Neural progenitor cell (in vitro differentiated cells): ENCODE data around the gene EVI5L. TPM values are rescaled to one million over a fixed set of nuclear protein-coding genes. Genes with fewer than 3 reads are reported as not detected.
A peak's percentile ranks its signal among the peaks of the same experiment; 100 is the strongest.

Source experiments
- DNase-seq: peaks from one replicate; pipeline ENCODE4 v3.0.0-alpha.2; 2016; ENCODE audit warnings: low spot score
- H2AFZ ChIP-seq: fragments of 200-600 bp; sonication (generic); replicated peaks from 2 replicates; pipeline ENCODE4 v1.6.1; 2016; ENCODE audit warnings: antibody characterized with exemption
- H3F3A ChIP-seq: fragments of 200-600 bp; sonication (generic); 2 replicates; pipeline ENCODE4 v1.6.1; 2016; ENCODE audit warnings: antibody characterized with exemption, low read depth
- H3K27ac ChIP-seq: fragments of 200-600 bp; sonication (generic); 2 replicates; pipeline ENCODE4 v1.5.1; 2016; ENCODE audit warnings: mild to moderate bottlenecking
- H3K27me3 ChIP-seq: fragments of 200-600 bp; sonication (generic); 2 replicates; pipeline ENCODE4 v1.6.1; 2016; ENCODE audit warnings: mild to moderate bottlenecking, moderate library complexity
- H3K36me3 ChIP-seq: fragments of 200-600 bp; sonication (generic); 2 replicates; pipeline ENCODE4 v1.5.1; 2016
- H3K4me1 ChIP-seq: fragments of 200-600 bp; sonication (generic); 2 replicates; pipeline ENCODE4 v1.6.1; 2016; ENCODE audit warnings: mixed run types
- H3K4me2 ChIP-seq: fragments of 200-600 bp; sonication (generic); 2 replicates; pipeline ENCODE4 v1.6.1; 2016
- H3K4me3 ChIP-seq: fragments of 200-600 bp; sonication (generic); 2 replicates; pipeline ENCODE4 v1.5.1; 2016
- H3K79me2 ChIP-seq: fragments of 200-600 bp; sonication (generic); 2 replicates; pipeline ENCODE4 v1.6.1; 2016; ENCODE audit warnings: low read depth
- H3K9ac ChIP-seq: fragments of 200-600 bp; sonication (generic); 2 replicates; pipeline ENCODE4 v1.6.1; 2016
- H3K9me3 ChIP-seq: fragments of 200-600 bp; sonication (generic); 2 replicates; pipeline ENCODE4 v1.5.1; 2016; ENCODE audit warnings: low read depth
- H4K20me1 ChIP-seq: fragments of 200-600 bp; sonication (generic); 2 replicates; pipeline ENCODE4 v1.6.1; 2016; ENCODE audit warnings: low read depth
- H3K27ac Mint-ChIP-seq: 3 replicates; pipeline ENCODE4 v1.8.0; 2021; ENCODE audit warnings: mixed read lengths
- H3K27me3 Mint-ChIP-seq: 2 replicates; pipeline ENCODE4 v1.8.0; 2022; ENCODE audit warnings: low read depth, mild to moderate bottlenecking, inconsistent platforms, moderate library complexity, mixed read lengths; ENCODE audit not compliant: insufficient read depth
- H3K36me3 Mint-ChIP-seq: 3 replicates; pipeline ENCODE4 v1.8.0; 2021; ENCODE audit warnings: mixed read lengths
- H3K4me1 Mint-ChIP-seq: 3 replicates; pipeline ENCODE4 v1.8.0; 2021; ENCODE audit warnings: mixed read lengths
- H3K4me3 Mint-ChIP-seq: 3 replicates; pipeline ENCODE4 v1.8.0; 2021; ENCODE audit warnings: mild to moderate bottlenecking, moderate library complexity, mixed read lengths
- H3K9me3 Mint-ChIP-seq: 3 replicates; pipeline ENCODE4 v1.8.0; 2020; ENCODE audit warnings: mixed read lengths
- EZH2 ChIP-seq: fragments of 200-600 bp; sonication (generic); IDR thresholded peaks from 2 replicates; pipeline ENCODE4 v1.6.1; 2017; ENCODE audit warnings: antibody characterized with exemption, mild to moderate bottlenecking, moderate library complexity
- EZH2phosphoT487 ChIP-seq: fragments of 200-600 bp; sonication (generic); IDR thresholded peaks from 2 replicates; pipeline ENCODE4 v1.6.1; 2017; ENCODE audit warnings: antibody characterized with exemption
- total RNA-seq: library from RNA; depleted of rRNA; stranded (reverse); fragments of >200 nt; gene quantifications from 2 replicates; pipeline ENCODE4 v1.2.3, GENCODE V29; 2015; ENCODE audit warnings: low replicate concordance
- TF ChIP-seq, protein P1 (sequence below): fragments of 200-600 bp; sonication (generic); IDR thresholded peaks from 2 replicates; pipeline ENCODE4 v1.5.1; 2017; ENCODE audit warnings: antibody characterized with exemption, mild to moderate bottlenecking

Gene EVI5L
- total RNA-seq, 1 donor from 2014 or later = 4.1 TPM

DNA sequence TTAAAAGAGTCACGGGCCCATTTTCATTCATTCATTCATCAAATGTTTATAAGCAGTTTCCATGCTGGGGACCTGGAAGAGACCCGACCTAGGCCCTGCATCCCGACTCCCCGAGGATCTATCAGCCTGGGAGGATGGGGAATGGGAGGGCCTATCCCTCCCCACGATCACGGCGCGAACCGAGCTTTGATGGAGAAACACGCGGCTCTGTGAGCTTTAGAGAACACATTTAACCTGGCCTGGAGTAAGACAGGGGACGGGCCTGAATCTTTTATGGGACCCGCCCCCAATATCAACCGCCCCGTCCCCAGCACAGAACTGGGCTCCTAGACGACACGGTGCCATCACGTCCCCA lies 875 bp upstream of the EVI5L start:
- no peak overlapping the region for H3K9ac ChIP-seq
- H3K36me3 Mint-ChIP-seq = no peaks in the 10 kb centered on the region
- no peaks in the 10 kb centered on the region for H3K9me3 ChIP-seq
- H3K27me3 ChIP-seq = peaks cover 38% of the 10 kb centered on the region
- H3K27ac ChIP-seq = no peak overlapping the region
- no peak for DNase-seq
- peak overlapping the region; percentile 43 for H3K4me3 ChIP-seq
- no peaks in the 10 kb centered on the region for H3F3A ChIP-seq
- peak overlapping the region; percentile 71 for H3K4me2 ChIP-seq
- peaks cover 12% of the 10 kb centered on the region for H3K27me3 Mint-ChIP-seq
- no peaks in the 10 kb centered on the region for H3K9me3 Mint-ChIP-seq
- H4K20me1 ChIP-seq = peaks cover 5% of the 10 kb centered on the region
- no peak overlapping the region for H3K27ac Mint-ChIP-seq
- H3K4me3 Mint-ChIP-seq = peak overlapping the region; percentile 87
- peaks cover 18% of the 10 kb centered on the region for H3K4me1 Mint-ChIP-seq
- no peaks in the 10 kb centered on the region for H3K4me1 ChIP-seq
- H3K79me2 ChIP-seq = no peaks in the 10 kb centered on the region
- H3K36me3 ChIP-seq = no peaks in the 10 kb centered on the region
- no peak for TF ChIP-seq EZH2
- TF ChIP-seq, protein P1, sequence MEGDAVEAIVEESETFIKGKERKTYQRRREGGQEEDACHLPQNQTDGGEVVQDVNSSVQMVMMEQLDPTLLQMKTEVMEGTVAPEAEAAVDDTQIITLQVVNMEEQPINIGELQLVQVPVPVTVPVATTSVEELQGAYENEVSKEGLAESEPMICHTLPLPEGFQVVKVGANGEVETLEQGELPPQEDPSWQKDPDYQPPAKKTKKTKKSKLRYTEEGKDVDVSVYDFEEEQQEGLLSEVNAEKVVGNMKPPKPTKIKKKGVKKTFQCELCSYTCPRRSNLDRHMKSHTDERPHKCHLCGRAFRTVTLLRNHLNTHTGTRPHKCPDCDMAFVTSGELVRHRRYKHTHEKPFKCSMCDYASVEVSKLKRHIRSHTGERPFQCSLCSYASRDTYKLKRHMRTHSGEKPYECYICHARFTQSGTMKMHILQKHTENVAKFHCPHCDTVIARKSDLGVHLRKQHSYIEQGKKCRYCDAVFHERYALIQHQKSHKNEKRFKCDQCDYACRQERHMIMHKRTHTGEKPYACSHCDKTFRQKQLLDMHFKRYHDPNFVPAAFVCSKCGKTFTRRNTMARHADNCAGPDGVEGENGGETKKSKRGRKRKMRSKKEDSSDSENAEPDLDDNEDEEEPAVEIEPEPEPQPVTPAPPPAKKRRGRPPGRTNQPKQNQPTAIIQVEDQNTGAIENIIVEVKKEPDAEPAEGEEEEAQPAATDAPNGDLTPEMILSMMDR = no peak
- no peak for TF ChIP-seq EZH2phosphoT487
- peak overlapping the region; percentile 44 for H2AFZ ChIP-seq

DNA sequence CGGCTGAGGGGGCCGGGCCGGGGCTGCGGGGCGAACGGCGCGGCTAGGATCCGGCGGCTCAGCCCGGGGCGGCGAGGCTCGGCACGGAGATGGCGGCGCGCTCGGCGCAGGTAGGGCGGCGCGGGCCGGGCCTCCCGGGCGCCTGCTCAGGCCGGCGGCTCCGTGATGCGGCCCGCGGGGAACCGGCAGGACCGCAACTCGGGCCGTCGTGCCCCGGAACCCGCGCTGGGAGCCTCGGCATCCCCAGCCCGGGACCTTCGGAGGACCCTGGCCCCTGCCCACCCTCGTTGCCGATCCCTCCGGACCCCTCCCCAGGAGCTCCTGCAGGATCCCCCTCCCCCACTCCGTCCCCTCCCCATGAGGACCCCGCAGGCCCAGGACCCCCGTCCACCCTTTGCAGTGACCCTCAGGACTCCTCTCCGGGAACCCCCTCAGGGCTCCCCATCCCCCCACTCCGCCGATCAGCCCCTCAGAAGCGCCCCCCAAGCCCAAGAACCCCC lies 304 bp downstream of the EVI5L start:
- no peaks in the 10 kb centered on the region for H3F3A ChIP-seq
- no peaks in the 10 kb centered on the region for H3K36me3 ChIP-seq
- H3K27ac Mint-ChIP-seq = no peak overlapping the region
- no peaks in the 10 kb centered on the region for H3K9me3 Mint-ChIP-seq
- no peaks in the 10 kb centered on the region for H3K79me2 ChIP-seq
- TF ChIP-seq, protein P1 = no peak
- H3K27me3 ChIP-seq = peaks cover 38% of the 10 kb centered on the region
- DNase-seq = no peak
- peaks cover 18% of the 10 kb centered on the region for H3K4me1 Mint-ChIP-seq
- peaks cover 5% of the 10 kb centered on the region for H4K20me1 ChIP-seq
- H3K4me1 ChIP-seq = no peaks in the 10 kb centered on the region
- peaks cover 12% of the 10 kb centered on the region for H3K27me3 Mint-ChIP-seq
- H3K9me3 ChIP-seq = no peaks in the 10 kb centered on the region
- H3K27ac ChIP-seq = no peak overlapping the region
- H3K36me3 Mint-ChIP-seq = no peaks in the 10 kb centered on the region
- peak overlapping the region; percentile 81 for H3K4me3 ChIP-seq
- no peak overlapping the region for H2AFZ ChIP-seq
- H3K9ac ChIP-seq = no peak overlapping the region
- peak overlapping the region; percentile 87 for H3K4me3 Mint-ChIP-seq
- H3K4me2 ChIP-seq = peak overlapping the region; percentile 97

DNA sequence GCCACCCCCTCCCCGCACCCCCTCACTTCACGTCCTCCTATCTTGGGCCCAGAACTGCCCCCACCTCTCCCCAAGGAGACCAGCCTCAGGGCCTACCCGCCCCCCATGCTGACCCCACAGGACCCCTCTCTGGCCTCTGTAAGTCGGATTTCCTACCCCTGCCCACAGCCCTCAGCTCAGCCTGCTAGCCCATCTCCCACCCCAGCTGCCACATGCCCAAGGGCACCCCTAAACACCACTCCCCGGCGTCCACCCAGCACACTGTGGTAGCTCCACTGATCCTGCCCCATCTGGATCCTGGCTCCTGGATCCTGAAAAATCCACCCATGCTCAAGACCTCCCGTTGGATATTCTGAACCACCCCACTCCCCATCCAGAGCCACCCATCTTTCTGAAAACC lies 805 bp downstream of the EVI5L start:
- Histone ChIP-seq H3K9ac (no peak overlapping the region), H3K27ac (no peak overlapping the region)

More for the DNA sequence above, 805 bp downstream of the EVI5L start:
- peaks cover 18% of the 10 kb centered on the region for H3K4me1 Mint-ChIP-seq
- H3K27ac Mint-ChIP-seq = no peak overlapping the region
- Histone ChIP-seq H2AFZ (no peak overlapping the region), H3K79me2 (no peaks in the 10 kb centered on the region), H3K27me3 (peaks cover 33% of the 10 kb centered on the region), H3K4me3 (peak overlapping the region; percentile 81), H3K36me3 (no peaks in the 10 kb centered on the region), H4K20me1 (peaks cover 5% of the 10 kb centered on the region), H3K4me2 (peak overlapping the region; percentile 97), H3K4me1 (no peaks in the 10 kb centered on the region), H3F3A (no peaks in the 10 kb centered on the region), H3K9me3 (no peaks in the 10 kb centered on the region)
- no peak for DNase-seq
- no peaks in the 10 kb centered on the region for H3K9me3 Mint-ChIP-seq
- H3K4me3 Mint-ChIP-seq = peak overlapping the region; percentile 87
- H3K27me3 Mint-ChIP-seq = peaks cover 13% of the 10 kb centered on the region
- TF ChIP-seq, protein P1 = no peak
- TF ChIP-seq EZH2 (no peak), EZH2phosphoT487 (no peak)
- no peaks in the 10 kb centered on the region for H3K36me3 Mint-ChIP-seq
